ENCODE results near the gene APPBP2. TPM values are rescaled to one million over a fixed set of nuclear protein-coding genes. Genes with fewer than 3 reads are reported as not detected.

Gene APPBP2
- polyA plus RNA-seq, 2 of the 4 experiments (the other 2 are of a cell fraction) = 31.6 to 32.1 TPM

DNA sequence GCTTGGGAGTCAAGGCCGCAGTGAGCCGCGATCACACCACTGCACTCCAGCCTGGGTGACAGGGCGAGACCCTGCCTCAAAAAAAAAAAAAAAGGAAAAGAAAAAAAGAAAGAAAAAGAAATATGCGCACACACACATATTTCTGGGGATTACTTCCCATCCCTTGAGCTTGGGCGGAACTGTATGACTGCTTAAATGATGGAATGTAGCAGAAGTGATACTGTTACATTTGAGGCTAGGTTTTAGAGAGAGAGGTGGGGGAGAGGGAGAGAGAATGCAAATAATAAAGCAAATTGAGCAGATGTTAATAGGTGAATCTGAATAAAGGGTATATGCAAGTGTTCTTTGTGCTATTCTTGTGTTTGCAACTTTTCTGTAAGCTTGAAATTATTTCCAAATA, 122.1 kb downstream of the APPBP2 start (continued):
- no peak for TF ChIP-seq HOXB13 (CRISPR knock-in tag; IDR thresholded peaks at IDR 0.05; ENCODE audit: low read depth)
- no peak for TF ChIP-seq NPAS2 (CRISPR knock-in tag; IDR thresholded peaks at IDR 0.05; ENCODE audit: borderline replicate concordance)
- TF ChIP-seq ESRRA (IDR thresholded peaks at IDR 0.05; ENCODE audit: borderline replicate concordance, low read length) = no peak
- no peak for TF ChIP-seq RCOR1 (IDR thresholded peaks at IDR 0.05; ENCODE audit: low read depth, low read length)
- TF ChIP-seq ZFP36 (IDR thresholded peaks at IDR 0.05; ENCODE audit: borderline replicate concordance, partially characterized antibody) = no peak
- TF ChIP-seq TFCP2L1 (CRISPR knock-in tag; IDR thresholded peaks at IDR 0.05) = no peak
- no peak for TF ChIP-seq RAD21 (conservative IDR thresholded peaks at IDR 0.05 in 1 of 2, IDR thresholded peaks at IDR 0.05 in 1 of 2)
- no peak for TF ChIP-seq EHF (CRISPR knock-in tag; IDR thresholded peaks at IDR 0.05)
- TF ChIP-seq CBX2 (IDR thresholded peaks at IDR 0.05; ENCODE audit: borderline replicate concordance, low read depth) = no peak

DNA sequence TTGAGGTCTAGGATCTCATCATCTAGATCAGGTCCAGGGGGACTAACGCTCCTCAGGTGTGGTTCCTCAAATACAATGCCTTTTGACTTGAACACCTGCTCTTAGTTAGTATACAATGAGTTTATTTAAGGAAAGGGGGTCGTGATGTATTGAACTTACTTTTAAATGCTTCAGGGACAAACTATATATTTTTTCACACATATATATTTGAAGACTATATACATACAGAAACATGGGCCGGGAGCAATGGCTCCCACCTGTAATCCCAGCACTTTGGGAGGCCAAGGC, 122.6 kb downstream of the APPBP2 start:
- FAIRE-seq (no peak), DNase-seq (ENCODE audit: low read depth in 1 of 2, low spot score in 1 of 2) (no peak), ATAC-seq (no peak)
- Histone ChIP-seq H3K4me1 (no peaks in the 10 kb centered on the region), H3K4me3 (no peak overlapping the region), H3K4me2 (no peak overlapping the region), H3K9me3 (no peaks in the 10 kb centered on the region), H3K27ac (no peak overlapping the region)
- POLR2A ChIA-PET = no interaction called here
- TF ChIP-seq CHD4 (IDR thresholded peaks at IDR 0.05; ENCODE audit: borderline replicate concordance) (no peak), EHF (CRISPR knock-in tag; IDR thresholded peaks at IDR 0.05) (no peak), PHF8 (IDR thresholded peaks at IDR 0.05; ENCODE audit: borderline replicate concordance, low read depth) (no peak), CHD2 (IDR thresholded peaks at IDR 0.05; ENCODE audit: low read length, partially characterized antibody) (no peak), HOXB13 (CRISPR knock-in tag; IDR thresholded peaks at IDR 0.05; ENCODE audit: low read depth) (no peak), HOXB5 (CRISPR knock-in tag; IDR thresholded peaks at IDR 0.05) (no peak), EP300 (IDR thresholded peaks at IDR 0.05) (no peak), POLR2AphosphoS2 (conservative IDR thresholded peaks at IDR 0.05; ENCODE audit: low read length) (no peak)
- TF ChIP-seq, protein P1, sequence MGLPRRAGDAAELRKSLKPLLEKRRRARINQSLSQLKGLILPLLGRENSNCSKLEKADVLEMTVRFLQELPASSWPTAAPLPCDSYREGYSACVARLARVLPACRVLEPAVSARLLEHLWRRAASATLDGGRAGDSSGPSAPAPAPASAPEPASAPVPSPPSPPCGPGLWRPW (IDR thresholded peaks at IDR 0.05) = no peak
- CTCF ChIA-PET = interaction anchor here (0.9 to 1.3 kb wide), 2 partner anchors 11 to 18 kb away, joined by 3 read pairs; partner anchors contain the start of gene USP32
- 58% methylated on average over 3 of the region's 3 CpGs for WGBS (ENCODE audit: missing lambda C conversion rate)

- FAIRE-seq (no peak), DNase-seq (ENCODE audit: low read depth in 1 of 2, low spot score in 1 of 2) (no peak), ATAC-seq (no peak)
- H3K9me3 ChIP-seq = no peaks in the 10 kb centered on the region
- POLR2A ChIA-PET = no interaction called here
- H3K27ac ChIP-seq = no peak overlapping the region
- no peak for TF ChIP-seq JUNB (IDR thresholded peaks at IDR 0.05)
- TF ChIP-seq, protein P2, sequence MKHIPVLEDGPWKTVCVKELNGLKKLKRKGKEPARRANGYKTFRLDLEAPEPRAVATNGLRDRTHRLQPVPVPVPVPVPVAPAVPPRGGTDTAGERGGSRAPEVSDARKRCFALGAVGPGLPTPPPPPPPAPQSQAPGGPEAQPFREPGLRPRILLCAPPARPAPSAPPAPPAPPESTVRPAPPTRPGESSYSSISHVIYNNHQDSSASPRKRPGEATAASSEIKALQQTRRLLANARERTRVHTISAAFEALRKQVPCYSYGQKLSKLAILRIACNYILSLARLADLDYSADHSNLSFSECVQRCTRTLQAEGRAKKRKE (CRISPR knock-in tag; IDR thresholded peaks at IDR 0.05; ENCODE audit: low read depth) = no peak
- TF ChIP-seq PHF8 (IDR thresholded peaks at IDR 0.05; ENCODE audit: borderline replicate concordance, low read depth) = no peak
- TF ChIP-seq FOSL2 (IDR thresholded peaks at IDR 0.05) = no peak
- no peak for TF ChIP-seq FOSL2 (CRISPR knock-in tag; IDR thresholded peaks at IDR 0.05)
- TF ChIP-seq CHD4 (IDR thresholded peaks at IDR 0.05; ENCODE audit: borderline replicate concordance) = no peak
- no peak for TF ChIP-seq USF2 (IDR thresholded peaks at IDR 0.05)
- no peak for TF ChIP-seq MAX (IDR thresholded peaks at IDR 0.05)
- no peak for TF ChIP-seq MAZ (IDR thresholded peaks at IDR 0.05; ENCODE audit: borderline replicate concordance, low read depth, low read length)
- TF ChIP-seq SMC3 (IDR thresholded peaks at IDR 0.05) = no peak
- no peak for TF ChIP-seq ZFP36 (IDR thresholded peaks at IDR 0.05; ENCODE audit: borderline replicate concordance, partially characterized antibody)
- CTCF ChIA-PET = interaction anchor here (0.6 to 4.2 kb wide), 3 partner anchors 20 to 176 kb away, joined by 3 to 22 read pairs (median 4); partner anchors contain the start of gene CHCT1
- H3K4me2 ChIP-seq = no peak overlapping the region
- H3K4me1 ChIP-seq = no peaks in the 10 kb centered on the region
- H3K4me3 ChIP-seq = no peak overlapping the region
These were observed 124.2 kb downstream of the APPBP2 start for GRCh38 chr17:60401819-60402218.

All from A549 (cell line).